Activated T-helper 1 cell treated with anti-CD3 and anti-CD28 coated beads, Interleukin-2, amount 50 U/mL, for 16 hours (primary cell): ENCODE results near the gene HOXC5.
"Not testable (repeated sequence)": the region's sequence is repeated elsewhere in the genome, so short reads cannot be mapped to it uniquely, and the experiment has no call there.

Experiments used
- DNase-seq, 2 donors: peaks; one replicate each; pipeline ENCODE4 v3.0.0-alpha.2; 2020; ENCODE audit warnings: low read depth in 1 of 2, low spot score in 1 of 2

The HOXC5 gene

GRCh38 chr12:54060174-54060974 lies 27.5 kb downstream of the HOXC5 start:
- no peak for DNase-seq

GRCh38 chr12:54060975-54061778 lies 28.3 kb downstream of the HOXC5 start:
- no peak for DNase-seq

GRCh38 chr12:54065677-54066076 lies 32.8 kb downstream of the HOXC5 start:
- no peak for DNase-seq

GRCh38 chr12:54066408-54066807 lies 33.6 kb downstream of the HOXC5 start:
- no peak for DNase-seq

GRCh38 chr12:54068418-54069070 lies 35.7 kb downstream of the HOXC5 start:
- no peak for DNase-seq

- no peak for DNase-seq
These were observed 39.1 kb downstream of the HOXC5 start for GRCh38 chr12:54071942-54072341.

- DNase-seq: no peak
These were observed 41.5 kb downstream of the HOXC5 start for GRCh38 chr12:54074308-54074707.

- DNase-seq: no peak
These were observed 42.6 kb downstream of the HOXC5 start for GRCh38 chr12:54075409-54075808.

GRCh38 chr12:54075974-54076373 lies 43.1 kb downstream of the HOXC5 start:
- DNase-seq: no peak

- not testable (repeated sequence) for DNase-seq
These were observed 45.0 kb downstream of the HOXC5 start for GRCh38 chr12:54077843-54078242.

- DNase-seq: not testable (repeated sequence)
These were observed 46.3 kb downstream of the HOXC5 start for GRCh38 chr12:54079115-54079514.

GRCh38 chr12:54080008-54080924 lies 47.4 kb downstream of the HOXC5 start:
- not testable (repeated sequence) for DNase-seq

- DNase-seq: not testable (repeated sequence)
These were observed 48.2 kb downstream of the HOXC5 start for GRCh38 chr12:54081053-54081514.

GRCh38 chr12:54081581-54082396 lies 48.9 kb downstream of the HOXC5 start:
- DNase-seq: not testable (repeated sequence)

GRCh38 chr12:54082397-54082892 lies 49.6 kb downstream of the HOXC5 start:
- peak in 1 of 2 donors; percentile 9 for DNase-seq
